ENCODE measurements around the gene MIGA1.
"Not testable (repeated sequence)": the region's sequence is repeated elsewhere in the genome, so short reads cannot be mapped to it uniquely, and the experiment has no call there.

MIGA1 gene

GRCh38 chr1:77850082-77850481, 70.6 kb downstream of the MIGA1 start:
- ATAC-seq, result no peak

- ATAC-seq, result no peak
Observed at GRCh38 chr1:77857552-77857951, 78.1 kb downstream of the MIGA1 start.

GRCh38 chr1:77858725-77859124, 79.3 kb downstream of the MIGA1 start:
- no peak for ATAC-seq

- no peak for ATAC-seq
Observed at GRCh38 chr1:77859248-77859647, 79.8 kb downstream of the MIGA1 start.

- no peak for ATAC-seq
Observed at GRCh38 chr1:77866296-77866695, 86.8 kb downstream of the MIGA1 start.

- no peak for ATAC-seq
Observed at GRCh38 chr1:77872645-77873044, 93.2 kb downstream of the MIGA1 start.

- ATAC-seq, result no peak
Observed at GRCh38 chr1:77873461-77873860, 94.0 kb downstream of the MIGA1 start.

GRCh38 chr1:77874804-77875445, 95.5 kb downstream of the MIGA1 start:
- no peak for ATAC-seq

GRCh38 chr1:77876884-77877283, 97.4 kb downstream of the MIGA1 start:
- no peak for ATAC-seq

GRCh38 chr1:77881061-77881460, 101.6 kb downstream of the MIGA1 start:
- ATAC-seq, result no peak

GRCh38 chr1:77882411-77882810, 103.0 kb downstream of the MIGA1 start:
- no peak for ATAC-seq

- ATAC-seq, result no peak
Observed at GRCh38 chr1:77888081-77888780, 108.8 kb downstream of the MIGA1 start, which contains the start of gene NEXN. TSS of gene NEXN (plus strand) at chr1:77888624. CDS start at chr1:77916107, 27,483 bp downstream.

- ATAC-seq, result peak; percentile 49 to 58
Observed at GRCh38 chr1:77888781-77889642, 109.6 kb downstream of the MIGA1 start.

- ATAC-seq, result no peak
Observed at GRCh38 chr1:77889671-77890070, 110.2 kb downstream of the MIGA1 start.

- no peak for ATAC-seq
Observed at GRCh38 chr1:77891200-77891599, 111.8 kb downstream of the MIGA1 start.

- no peak for ATAC-seq
Observed at GRCh38 chr1:77899647-77900320, 120.3 kb downstream of the MIGA1 start.

GRCh38 chr1:77900687-77901293, 121.3 kb downstream of the MIGA1 start:
- ATAC-seq, result no peak

- ATAC-seq, result no peak
Observed at GRCh38 chr1:77905603-77906002, 126.2 kb downstream of the MIGA1 start.

GRCh38 chr1:77906019-77906545, 126.6 kb downstream of the MIGA1 start:
- no peak for ATAC-seq

GRCh38 chr1:77906624-77907023, 127.2 kb downstream of the MIGA1 start:
- no peak for ATAC-seq

GRCh38 chr1:77910116-77910515, 130.7 kb downstream of the MIGA1 start:
- ATAC-seq, result no peak

- ATAC-seq, result not testable (repeated sequence)
Observed at GRCh38 chr1:77918918-77919317, 139.5 kb downstream of the MIGA1 start.
